ENCODE measurements around the gene BSPRY.
A peak's percentile ranks its signal among the peaks of the same experiment; 100 is the strongest.

Gene BSPRY

GRCh38 chr9:113337714-113338113 lies 11.6 kb upstream of the BSPRY start:
- TF ChIP-seq CTCF (IDR thresholded peaks at IDR 0.05; ENCODE audit: low read depth, low read length): no peak
- DNase-seq (ENCODE audit: low read depth, low spot score): no peak
- in situ Hi-C loops (cut with HindIII; ENCODE audit: low sequenced_read_pairs): no loop called here
- no peak overlapping the region for H3K4me3 ChIP-seq (ENCODE audit: low read depth, low read length)

- TF ChIP-seq CTCF (IDR thresholded peaks at IDR 0.05; ENCODE audit: low read depth, low read length): no peak
- peak; percentile 93 for DNase-seq (ENCODE audit: low read depth, low spot score)
- in situ Hi-C loops (cut with HindIII; ENCODE audit: low sequenced_read_pairs): no loop called here
- H3K4me3 ChIP-seq (ENCODE audit: low read depth, low read length): peak within 1 kb of the TSS; percentile 74
These were observed 9.2 kb upstream of the BSPRY start, which contains the start of gene WDR31 for GRCh38 chr9:113340011-113340699. Gene WDR31, minus strand, starts transcription at chr9:113340275. Its CDS starts 8,253 bp downstream, at chr9:113332022.

- TF ChIP-seq CTCF (IDR thresholded peaks at IDR 0.05; ENCODE audit: low read depth, low read length): no peak
- H3K4me3 ChIP-seq (ENCODE audit: low read depth, low read length): no peak overlapping the region
- DNase-seq (ENCODE audit: low read depth, low spot score): no peak
- in situ Hi-C loops (cut with HindIII; ENCODE audit: low sequenced_read_pairs): no loop called here
These were observed 7.5 kb upstream of the BSPRY start for GRCh38 chr9:113341712-113342410.

- no peak for TF ChIP-seq CTCF (IDR thresholded peaks at IDR 0.05; ENCODE audit: low read depth, low read length)
- no peak overlapping the region for H3K4me3 ChIP-seq (ENCODE audit: low read depth, low read length)
- in situ Hi-C loops (cut with HindIII; ENCODE audit: low sequenced_read_pairs): no loop called here
- DNase-seq (ENCODE audit: low read depth, low spot score): peak; percentile 10
These were observed 5.6 kb upstream of the BSPRY start for GRCh38 chr9:113343732-113344231.

- in situ Hi-C loops (cut with HindIII; ENCODE audit: low sequenced_read_pairs): no loop called here
- H3K4me3 ChIP-seq (ENCODE audit: low read depth, low read length): no peak overlapping the region
- no peak for DNase-seq (ENCODE audit: low read depth, low spot score)
- TF ChIP-seq CTCF (IDR thresholded peaks at IDR 0.05; ENCODE audit: low read depth, low read length): no peak
These were observed 4.2 kb upstream of the BSPRY start for GRCh38 chr9:113345190-113345589.

- in situ Hi-C loops (cut with HindIII; ENCODE audit: low sequenced_read_pairs): no loop called here
- no peak for TF ChIP-seq CTCF (IDR thresholded peaks at IDR 0.05; ENCODE audit: low read depth, low read length)
- H3K4me3 ChIP-seq (ENCODE audit: low read depth, low read length): no peak overlapping the region
- DNase-seq (ENCODE audit: low read depth, low spot score): no peak
These were observed 3.7 kb upstream of the BSPRY start for GRCh38 chr9:113345671-113346070.

Measured in astrocyte of the spinal cord (primary cell).